Cardiac fibroblast (primary cell): ENCODE data around the gene PLRG1.

Experiments used
- DNase-seq, 2 donors: peaks; one replicate each; pipeline versions ENCODE4 v3.0.0 to v3.0.0-alpha.2; 2010; ENCODE audit warnings: low read depth in 2 of 2
- H3K4me3 ChIP-seq, 2 donors: replicated peaks in 1 of 2; 1 replicate in 1 of 2; 2 replicates in 1 of 2; pipeline ENCODE4 v1.5.1; 2011; ENCODE audit warnings: low read depth in 2 of 2, low read length in 2 of 2, mild to moderate bottlenecking in 2 of 2, moderate library complexity in 1 of 2
- CTCF ChIP-seq: IDR thresholded peaks from one replicate; pipeline ENCODE4 v1.5.1; 2011; ENCODE audit warnings: low read depth, mild to moderate bottlenecking, low read length, inconsistent platforms

The PLRG1 gene

GRCh38 chr4:154507156-154507555 lies 43.0 kb downstream of the PLRG1 start:
- no peak for DNase-seq
- H3K4me3 ChIP-seq: no peak overlapping the region
- TF ChIP-seq CTCF: no peak

GRCh38 chr4:154506253-154506652 lies 43.9 kb downstream of the PLRG1 start:
- peak; percentile 54 for TF ChIP-seq CTCF
- DNase-seq: peak; percentile 54 to 59
- H3K4me3 ChIP-seq: no peak overlapping the region

GRCh38 chr4:154503598-154503997 lies 46.6 kb downstream of the PLRG1 start:
- TF ChIP-seq CTCF: peak; percentile 63
- DNase-seq: peak; percentile 21 to 32
- no peak overlapping the region for H3K4me3 ChIP-seq

- no peak for DNase-seq
- TF ChIP-seq CTCF: no peak
- no peak overlapping the region for H3K4me3 ChIP-seq
Observed at GRCh38 chr4:154502111-154502510, 48.1 kb downstream of the PLRG1 start.

- no peak for DNase-seq
- no peak for TF ChIP-seq CTCF
- H3K4me3 ChIP-seq: no peak overlapping the region
Observed at GRCh38 chr4:154497889-154498288, 52.3 kb downstream of the PLRG1 start.

GRCh38 chr4:154495867-154496266 lies 54.3 kb downstream of the PLRG1 start:
- DNase-seq: no peak
- H3K4me3 ChIP-seq: no peak overlapping the region
- TF ChIP-seq CTCF: no peak

GRCh38 chr4:154492288-154492687 lies 57.9 kb downstream of the PLRG1 start:
- no peak for TF ChIP-seq CTCF
- H3K4me3 ChIP-seq: no peak overlapping the region
- no peak for DNase-seq
